SK-N-SH (cell line): ENCODE results near the gene MICAL2.

Experiments used
- CTCF ChIP-seq: fragments of 200-600 bp; sonication (generic); IDR thresholded peaks from 2 replicates; pipeline ENCODE4 v1.6.1; 2017; ENCODE audit warnings: antibody characterized with exemption, mild to moderate bottlenecking, moderate library complexity
- FOXM1 ChIP-seq: IDR thresholded peaks from 2 replicates; pipeline ENCODE4 v1.4.0; 2012; ENCODE audit warnings: low read depth, mild to moderate bottlenecking
- RAD21 ChIP-seq: IDR thresholded peaks from 2 replicates; pipeline ENCODE4 v1.6.1; 2012; ENCODE audit warnings: mild to moderate bottlenecking, low read length
- RCOR1 ChIP-seq: fragments of 150-350 bp; IDR thresholded peaks from 2 replicates; pipeline ENCODE4 v1.6.1; 2017; ENCODE audit warnings: antibody characterized with exemption, low read length
- ZBTB33 ChIP-seq: IDR thresholded peaks from 2 replicates; pipeline ENCODE4 v1.4.0; 2012; ENCODE audit warnings: low read depth, borderline replicate concordance
- TF ChIP-seq, protein P1 (sequence below): IDR thresholded peaks from 2 replicates; pipeline ENCODE4 v1.4.0; 2012; ENCODE audit warnings: low read depth, borderline replicate concordance
- TF ChIP-seq, protein P2 (sequence below): IDR thresholded peaks from 2 replicates; pipeline ENCODE4; 2012

- TF ChIP-seq, protein P1, sequence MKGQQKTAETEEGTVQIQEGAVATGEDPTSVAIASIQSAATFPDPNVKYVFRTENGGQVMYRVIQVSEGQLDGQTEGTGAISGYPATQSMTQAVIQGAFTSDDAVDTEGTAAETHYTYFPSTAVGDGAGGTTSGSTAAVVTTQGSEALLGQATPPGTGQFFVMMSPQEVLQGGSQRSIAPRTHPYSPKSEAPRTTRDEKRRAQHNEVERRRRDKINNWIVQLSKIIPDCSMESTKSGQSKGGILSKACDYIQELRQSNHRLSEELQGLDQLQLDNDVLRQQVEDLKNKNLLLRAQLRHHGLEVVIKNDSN = no peak
- TF ChIP-seq CTCF = no peak
- no peak for TF ChIP-seq RAD21
- TF ChIP-seq, protein P2, sequence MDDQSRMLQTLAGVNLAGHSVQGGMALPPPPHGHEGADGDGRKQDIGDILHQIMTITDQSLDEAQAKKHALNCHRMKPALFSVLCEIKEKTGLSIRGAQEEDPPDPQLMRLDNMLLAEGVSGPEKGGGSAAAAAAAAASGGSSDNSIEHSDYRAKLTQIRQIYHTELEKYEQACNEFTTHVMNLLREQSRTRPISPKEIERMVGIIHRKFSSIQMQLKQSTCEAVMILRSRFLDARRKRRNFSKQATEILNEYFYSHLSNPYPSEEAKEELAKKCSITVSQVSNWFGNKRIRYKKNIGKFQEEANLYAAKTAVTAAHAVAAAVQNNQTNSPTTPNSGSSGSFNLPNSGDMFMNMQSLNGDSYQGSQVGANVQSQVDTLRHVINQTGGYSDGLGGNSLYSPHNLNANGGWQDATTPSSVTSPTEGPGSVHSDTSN = no peak
- TF ChIP-seq RCOR1 = no peak
- no peak for TF ChIP-seq FOXM1
- TF ChIP-seq ZBTB33 = no peak
Measured at GRCh38 chr11:12117200-12117599, 6.8 kb downstream of the MICAL2 start.
